ENCODE results near the gene PRDM11.

PRDM11 gene

GRCh38 chr11:45215098-45215865, 68.8 kb downstream of the PRDM11 start:
- no peak for TF ChIP-seq CTCF (IDR thresholded peaks at IDR 0.05)
- no peak overlapping the region for H3K27ac ChIP-seq
- H3K4me3 ChIP-seq: no peak overlapping the region
- DNase-seq (ENCODE audit: low spot score): no peak

- Histone ChIP-seq H3K27ac (no peak overlapping the region), H3K4me3 (no peak overlapping the region)
- no peak for TF ChIP-seq CTCF (IDR thresholded peaks at IDR 0.05)
- DNase-seq (ENCODE audit: low spot score): no peak
Measured at GRCh38 chr11:45216031-45216430, 69.6 kb downstream of the PRDM11 start.

GRCh38 chr11:45216901-45217300, 70.5 kb downstream of the PRDM11 start:
- Histone ChIP-seq H3K4me3 (no peak overlapping the region), H3K27ac (no peak overlapping the region)
- no peak for TF ChIP-seq CTCF (IDR thresholded peaks at IDR 0.05)
- no peak for DNase-seq (ENCODE audit: low spot score)

- Histone ChIP-seq H3K4me3 (no peak overlapping the region), H3K27ac (no peak overlapping the region)
- TF ChIP-seq CTCF (IDR thresholded peaks at IDR 0.05): no peak
- DNase-seq (ENCODE audit: low spot score): no peak
Measured at GRCh38 chr11:45217991-45218390, 71.6 kb downstream of the PRDM11 start.

- TF ChIP-seq CTCF (IDR thresholded peaks at IDR 0.05): no peak
- no peak overlapping the region for H3K27ac ChIP-seq
- DNase-seq (ENCODE audit: low spot score): no peak
- H3K4me3 ChIP-seq: no peak overlapping the region
Measured at GRCh38 chr11:45218705-45219104, 72.3 kb downstream of the PRDM11 start.

- no peak for TF ChIP-seq CTCF (IDR thresholded peaks at IDR 0.05)
- H3K27ac ChIP-seq: no peak overlapping the region
- no peak overlapping the region for H3K4me3 ChIP-seq
- no peak for DNase-seq (ENCODE audit: low spot score)
Measured at GRCh38 chr11:45219411-45219810, 73.0 kb downstream of the PRDM11 start.

GRCh38 chr11:45223496-45223895, 77.1 kb downstream of the PRDM11 start:
- no peak for DNase-seq (ENCODE audit: low spot score)
- Histone ChIP-seq H3K27ac (no peak overlapping the region), H3K4me3 (no peak overlapping the region)
- TF ChIP-seq CTCF (IDR thresholded peaks at IDR 0.05): no peak
